H9 (cell line): ENCODE results near the gene HERC4. TPM values are rescaled to one million over a fixed set of nuclear protein-coding genes. Genes with fewer than 3 reads are reported as not detected.
"Not testable (repeated sequence)": the region's sequence is repeated elsewhere in the genome, so short reads cannot be mapped to it uniquely, and the experiment has no call there.

Experiments used
- DNase-seq: peaks from one replicate; pipeline ENCODE4 v3.0.0-alpha.2; 2017
- H2AFZ ChIP-seq: one replicate; pipeline ENCODE4 v1.6.1; 2013; ENCODE audit warnings: mild to moderate bottlenecking, low read length, control low read depth, moderate library complexity
- H2AK5ac ChIP-seq: 2 replicates; pipeline ENCODE4 v1.6.1; 2013; ENCODE audit warnings: low read length, control low read depth, mixed read lengths; ENCODE audit not compliant: insufficient read length
- H2BK120ac ChIP-seq: one replicate; pipeline ENCODE4 v1.6.1; 2013; ENCODE audit warnings: low read depth, mild to moderate bottlenecking, low read length, control low read depth, inconsistent platforms; ENCODE audit not compliant: poor library complexity, severe bottlenecking
- H2BK12ac ChIP-seq: 2 replicates; pipeline ENCODE4 v1.6.1; 2013; ENCODE audit warnings: low read length, control low read depth, mixed read lengths, low read depth; ENCODE audit not compliant: insufficient read length
- H2BK15ac ChIP-seq: 2 replicates; pipeline ENCODE4 v1.6.1; 2013; ENCODE audit warnings: low read depth, low read length, control low read depth
- H2BK20ac ChIP-seq: one replicate; pipeline ENCODE4 v1.6.1; 2013; ENCODE audit warnings: low read depth, mild to moderate bottlenecking, low read length, control low read depth, inconsistent platforms; ENCODE audit not compliant: poor library complexity, severe bottlenecking
- H2BK5ac ChIP-seq: 2 replicates; pipeline ENCODE4 v1.6.1; 2013; ENCODE audit warnings: low read length, control low read depth, mixed read lengths; ENCODE audit not compliant: insufficient read length
- H3K14ac ChIP-seq: 2 replicates; pipeline ENCODE4 v1.6.1; 2013; ENCODE audit warnings: low read length, control low read depth; ENCODE audit not compliant: insufficient read depth
- H3K18ac ChIP-seq: 2 replicates; pipeline ENCODE4 v1.6.1; 2013; ENCODE audit warnings: low read depth, mild to moderate bottlenecking, mixed read lengths, low read length, control low read depth; ENCODE audit not compliant: insufficient read length
- H3K23ac ChIP-seq: 2 replicates; pipeline ENCODE4 v1.6.1; 2013; ENCODE audit warnings: low read length, control low read depth, mixed read lengths, low read depth; ENCODE audit not compliant: insufficient read length
- H3K23me2 ChIP-seq: 2 replicates; pipeline ENCODE4 v1.6.1; 2013; ENCODE audit warnings: low read depth, mild to moderate bottlenecking, mixed read lengths, low read length, control low read depth; ENCODE audit not compliant: insufficient read length, poor library complexity, severe bottlenecking
- H3K27ac ChIP-seq: 2 replicates; pipeline ENCODE4 v1.5.1; 2013; ENCODE audit warnings: low read length, control low read depth, mixed read lengths, low read depth; ENCODE audit not compliant: insufficient read length
- H3K27me3 ChIP-seq: 2 replicates; pipeline ENCODE4 v1.6.1; 2013; ENCODE audit warnings: low read length, control low read depth, inconsistent platforms; ENCODE audit not compliant: insufficient read depth
- H3K4ac ChIP-seq: 2 replicates; pipeline ENCODE4 v1.6.1; 2013; ENCODE audit warnings: low read depth, mild to moderate bottlenecking, control low read depth, inconsistent platforms, low read length, moderate library complexity
- H3K4me1 ChIP-seq: 2 replicates; pipeline ENCODE4 v1.6.1; 2013; ENCODE audit warnings: low read length, control low read depth, inconsistent platforms; ENCODE audit not compliant: insufficient read depth
- H3K4me2 ChIP-seq: 2 replicates; pipeline ENCODE4 v1.6.1; 2013; ENCODE audit warnings: low read length, control low read depth, mixed read lengths; ENCODE audit not compliant: insufficient read length, insufficient read depth
- H3K56ac ChIP-seq: 2 replicates; pipeline ENCODE4 v1.6.1; 2013; ENCODE audit warnings: low read depth, mild to moderate bottlenecking, mixed read lengths, low read length, control low read depth; ENCODE audit not compliant: insufficient read length
- H3K79me1 ChIP-seq: 2 replicates; pipeline ENCODE4 v1.6.1; 2013; ENCODE audit warnings: low read depth, mild to moderate bottlenecking, moderate library complexity, low read length, control low read depth, inconsistent platforms; ENCODE audit not compliant: insufficient read depth, poor library complexity, severe bottlenecking
- H3K79me2 ChIP-seq: 2 replicates; pipeline ENCODE4 v1.6.1; 2013; ENCODE audit warnings: low read length, control low read depth, inconsistent platforms; ENCODE audit not compliant: insufficient read depth
- H3K9ac ChIP-seq: 2 replicates; pipeline ENCODE4 v1.6.1; 2013; ENCODE audit warnings: low read length, control low read depth, mixed read lengths; ENCODE audit not compliant: insufficient read length; ENCODE audit errors: extremely low read depth
- H3K9me3 ChIP-seq: one replicate; pipeline ENCODE4 v1.6.1; 2013; ENCODE audit warnings: low read depth, low read length, inconsistent platforms; ENCODE audit not compliant: control insufficient read depth
- H3T11ph ChIP-seq: one replicate; pipeline ENCODE4 v1.6.1; 2013; ENCODE audit warnings: mild to moderate bottlenecking, low read length, control low read depth, inconsistent platforms
- H4K20me1 ChIP-seq: one replicate; pipeline ENCODE4 v1.6.1; 2013; ENCODE audit not compliant: control insufficient read depth, insufficient read length, insufficient read depth
- H4K5ac ChIP-seq: 2 replicates; pipeline ENCODE4 v1.6.1; 2013; ENCODE audit warnings: low read depth, mild to moderate bottlenecking, mixed read lengths, low read length, control low read depth; ENCODE audit not compliant: insufficient read length
- H4K8ac ChIP-seq: replicated peaks from 2 replicates; pipeline ENCODE4 v1.6.1; 2013; ENCODE audit warnings: low read length, control low read depth, mixed read lengths, low read depth; ENCODE audit not compliant: insufficient read length
- H4K91ac ChIP-seq: 2 replicates; pipeline ENCODE4 v1.6.1; 2013; ENCODE audit warnings: low read depth, mild to moderate bottlenecking, moderate library complexity, mixed read lengths, low read length, control low read depth; ENCODE audit not compliant: insufficient read length
- H3K27ac Mint-ChIP-seq, 3 experiments: 2 replicates in 2 of 3; 3 replicates in 1 of 3; pipeline ENCODE4 v1.8.0; 2020 to 2021; ENCODE audit warnings: mixed read lengths in 3 of 3, mild to moderate bottlenecking in 1 of 3, moderate library complexity in 1 of 3
- H3K27me3 Mint-ChIP-seq: 2 replicates; pipeline ENCODE4 v1.8.0; 2021; ENCODE audit warnings: low read depth, mild to moderate bottlenecking, moderate library complexity, mixed read lengths
- H3K36me3 Mint-ChIP-seq, 3 experiments: 2 replicates in 2 of 3; 3 replicates in 1 of 3; pipeline ENCODE4 v1.8.0; 2020 to 2021; ENCODE audit warnings: low read depth in 3 of 3, mixed read lengths in 3 of 3; ENCODE audit not compliant: insufficient read depth in 1 of 3
- H3K4me1 Mint-ChIP-seq, 2 experiments: 2 replicates each; pipeline ENCODE4 v1.8.0; 2020; ENCODE audit warnings: mixed read lengths in 2 of 2
- H3K4me3 Mint-ChIP-seq, 2 experiments: 2 replicates in 1 of 2; 3 replicates in 1 of 2; pipeline ENCODE4 v1.8.0; 2020 to 2021; ENCODE audit warnings: mild to moderate bottlenecking in 2 of 2, mixed read lengths in 2 of 2, moderate library complexity in 1 of 2
- H3K9me3 Mint-ChIP-seq, 2 experiments: 2 replicates in 1 of 2; 3 replicates in 1 of 2; pipeline ENCODE4 v1.8.0; 2020; ENCODE audit warnings: mild to moderate bottlenecking in 2 of 2, mixed read lengths in 2 of 2, moderate library complexity in 1 of 2
- CTCF ChIP-seq: fragments of 200-600 bp; sonication (generic); conservative IDR thresholded peaks from 3 replicates; pipeline ENCODE4 v1.8.0; 2021; ENCODE audit warnings: antibody characterized with exemption, mild to moderate bottlenecking
- WGBS: extraction: QIAGEN DNeasy Blood & Tissue Kit; methylation state at CpG from one replicate; pipeline ENCODE4 v1.1.7; 2013; ENCODE audit warnings: missing lambda C conversion rate, low lambda C conversion rate, mixed read lengths; ENCODE audit not compliant: insufficient read length; ENCODE audit errors: extremely low coverage; 5-methylcytosine and 5-hydroxymethylcytosine counted together
- total RNA-seq: library from RNA; stranded (reverse); gene quantifications from 2 replicates; pipeline ENCODE4 v1.2.1, GENCODE V29; 2021

The HERC4 gene
- total RNA-seq, 1 experiment from 2014 or later: 24.5 TPM

GRCh38 chr10:67988606-67989005, 86.5 kb downstream of the HERC4 start:
- no peaks in the 10 kb centered on the region for H3K9me3 Mint-ChIP-seq
- Histone ChIP-seq H3K27me3 (no peaks in the 10 kb centered on the region), H3K27ac (no peak overlapping the region), H3K9ac (no peak overlapping the region), H3T11ph (no peak overlapping the region), H3K56ac (no peak overlapping the region), H2BK20ac (no peak overlapping the region), H3K4me2 (no peak overlapping the region), H4K8ac (no peak overlapping the region), H3K79me2 (no peaks in the 10 kb centered on the region), H3K23me2 (no peaks in the 10 kb centered on the region), H3K23ac (no peak overlapping the region), H2BK120ac (no peak overlapping the region), H3K4me1 (no peaks in the 10 kb centered on the region), H3K14ac (no peak overlapping the region), H2BK15ac (no peak overlapping the region), H2AK5ac (no peak overlapping the region), H4K91ac (no peak overlapping the region), H3K18ac (no peak overlapping the region), H3K9me3 (no peaks in the 10 kb centered on the region), H3K79me1 (no peaks in the 10 kb centered on the region), H4K20me1 (no peaks in the 10 kb centered on the region), H2AFZ (no peak overlapping the region), H4K5ac (no peak overlapping the region), H2BK5ac (no peak overlapping the region), H3K4ac (no peak overlapping the region), H2BK12ac (no peak overlapping the region)
- H3K4me3 Mint-ChIP-seq: no peak overlapping the region
- peaks cover 4 to 6% of the 10 kb centered on the region in 2 experiments; a peak in 3 of 4 replicates for H3K4me1 Mint-ChIP-seq
- no peak overlapping the region for H3K27ac Mint-ChIP-seq
- no peak for DNase-seq
- H3K36me3 Mint-ChIP-seq: peaks cover 6 to 31% (median 24%) of the 10 kb centered on the region in 3 experiments; a peak in 6 of 7 replicates
- H3K27me3 Mint-ChIP-seq: no peaks in the 10 kb centered on the region
- no CpG with 5 or more reads among the region's 1 CpG for WGBS
- TF ChIP-seq CTCF: no peak

- not testable (repeated sequence) for H3K18ac ChIP-seq, H2BK120ac ChIP-seq, H3K4ac ChIP-seq, H3K79me2 ChIP-seq, H4K8ac ChIP-seq, H3K4me1 Mint-ChIP-seq, H3K27me3 Mint-ChIP-seq, H3K9ac ChIP-seq, H3K9me3 ChIP-seq, H3K23ac ChIP-seq, H2AFZ ChIP-seq, H3K4me3 Mint-ChIP-seq, H3K4me1 ChIP-seq, DNase-seq, H2BK15ac ChIP-seq, H4K5ac ChIP-seq, H2BK12ac ChIP-seq, H4K91ac ChIP-seq, H2BK5ac ChIP-seq, H3K27ac Mint-ChIP-seq, H2AK5ac ChIP-seq, H3T11ph ChIP-seq, H3K14ac ChIP-seq, H3K27ac ChIP-seq, H3K9me3 Mint-ChIP-seq, H2BK20ac ChIP-seq, H3K79me1 ChIP-seq, H4K20me1 ChIP-seq, H3K4me2 ChIP-seq, H3K27me3 ChIP-seq, H3K23me2 ChIP-seq, H3K56ac ChIP-seq
- peaks cover 13 to 41% (median 39%) of the 10 kb centered on the region in 3 experiments; a peak in 6 of 7 replicates for H3K36me3 Mint-ChIP-seq
- WGBS: no CpG with 5 or more reads among the region's 8 CpGs
These were observed 92.5 kb downstream of the HERC4 start for GRCh38 chr10:67982603-67983002.
